K562 (cell line): ENCODE results near the gene IQCE. TPM values are rescaled to one million over a fixed set of nuclear protein-coding genes. Genes with fewer than 3 reads are reported as not detected.
A peak's percentile ranks its signal among the peaks of the same experiment; 100 is the strongest.

Source experiments
- ARID3A ChIP-seq: IDR thresholded peaks from 2 replicates; pipeline ENCODE4 v1.6.1; 2012; ENCODE audit warnings: low read depth, low read length, improper control_type of control experiment, borderline replicate concordance
- CBFA2T2 ChIP-seq: fragments of 450-650 bp; conservative IDR thresholded peaks from 2 replicates; pipeline ENCODE4 v1.6.1; 2017; ENCODE audit warnings: mild to moderate bottlenecking
- HNRNPL ChIP-seq: fragments of 200-400 bp; formaldehyde crosslinking; IDR thresholded peaks from 2 replicates; pipeline ENCODE4 v1.6.1; 2017; ENCODE audit warnings: low read depth, mild to moderate bottlenecking, low read length
- NCOA1 ChIP-seq: fragments of 450-650 bp; IDR thresholded peaks from 2 replicates; pipeline ENCODE4 v1.6.1; 2016; ENCODE audit warnings: low read depth
- NEUROD1 ChIP-seq: fragments of 150-350 bp; IDR thresholded peaks from 2 replicates; pipeline ENCODE4 v1.6.1; 2014; ENCODE audit warnings: borderline replicate concordance, low read length, low read depth; ENCODE audit not compliant: partially characterized antibody
- NR2F6 ChIP-seq: fragments of 450-650 bp; formaldehyde crosslinking; IDR thresholded peaks from 2 replicates; pipeline ENCODE4 v1.4.0; 2020; ENCODE audit warnings: mild to moderate bottlenecking
- RFX5 ChIP-seq: IDR thresholded peaks from 2 replicates; pipeline ENCODE4 v1.6.1; 2011; ENCODE audit warnings: low read depth, mild to moderate bottlenecking, improper control_type of control experiment, low read length
- SAFB2 ChIP-seq: fragments of 200-400 bp; formaldehyde crosslinking; IDR thresholded peaks from 2 replicates; pipeline ENCODE4 v1.6.1; 2018; ENCODE audit warnings: borderline replicate concordance, low read length, low read depth, moderate library complexity; ENCODE audit not compliant: severe bottlenecking
- SIN3B ChIP-seq: fragments of 450-650 bp; IDR thresholded peaks from 2 replicates; pipeline ENCODE4 v1.6.1; 2017; ENCODE audit warnings: low read depth, mild to moderate bottlenecking, moderate library complexity
- SMARCA5 ChIP-seq: fragments of 450-650 bp; IDR thresholded peaks from 2 replicates; pipeline ENCODE4 v1.6.1; 2016
- SREBF2 ChIP-seq: sonication (generic); formaldehyde crosslinking; IDR thresholded peaks from 2 replicates; pipeline ENCODE4 v1.4.0; 2020; ENCODE audit warnings: mild to moderate bottlenecking, missing genetic modification reagents
- TAF7 ChIP-seq: fragments of 450-650 bp; IDR thresholded peaks from 2 replicates; pipeline ENCODE4 v1.6.1; 2016; ENCODE audit warnings: missing genetic modification characterization, missing compliant biosample characterization
- U2AF2 ChIP-seq: fragments of 200-400 bp; formaldehyde crosslinking; optimal IDR thresholded peaks from 2 replicates; pipeline ENCODE3; 2017; ENCODE audit warnings: low read depth, mild to moderate bottlenecking, low read length
- ZBTB26 ChIP-seq: fragments of 450-650 bp; formaldehyde crosslinking; IDR thresholded peaks from 2 replicates; pipeline ENCODE4 v1.4.0; 2022; ENCODE audit warnings: missing genetic modification characterization
- ZNF121 ChIP-seq: sonication (generic); formaldehyde crosslinking; conservative IDR thresholded peaks from 2 replicates; pipeline ENCODE4 v1.8.0; 2022; ENCODE audit warnings: missing genetic modification reagents
- ZNF133 ChIP-seq: fragments of 250-450 bp; sonication (Bioruptor Pico); IDR thresholded peaks from 2 replicates; pipeline ENCODE4 v1.4.0; 2020; ENCODE audit warnings: mild to moderate bottlenecking
- ZNF134 ChIP-seq: fragments of 250-450 bp; sonication (Bioruptor Pico); conservative IDR thresholded peaks from 2 replicates; pipeline ENCODE4 v1.4.0; 2020
- ZNF699 ChIP-seq: fragments of 250-450 bp; sonication (Bioruptor Pico); IDR thresholded peaks from 2 replicates; pipeline ENCODE4 v1.8.0; 2021; ENCODE audit warnings: mild to moderate bottlenecking, moderate library complexity; ENCODE audit not compliant: insufficient replicate concordance
- ZNF707 ChIP-seq: fragments of 250-450 bp; sonication (Bioruptor Pico); conservative IDR thresholded peaks from 2 replicates; pipeline ENCODE4 v1.8.0; 2022; ENCODE audit warnings: inconsistent platforms, mild to moderate bottlenecking, moderate library complexity
- ZNF717 ChIP-seq: fragments of 250-450 bp; sonication (Bioruptor Pico); IDR thresholded peaks from 2 replicates; pipeline ENCODE4 v1.5.0; 2021
- polyA plus RNA-seq, 8 experiments: library from polyadenylated mRNA; depleted of rRNA in 4 of 8; stranded (reverse) in 5 of 8; unstranded in 3 of 8; fragments of >200 nt; fragmentation: Nextera tagmentation in 2 of 8; fragmentation: Illumina TruSeq in 1 of 8; extraction: Ambion mirVana in 2 of 8; extraction: Trizol in 1 of 8; gene quantifications; 2 replicates each; pipeline versions ENCODE4 v1.2.1 to v1.2.3, GENCODE V29; 2011 to 2014; ENCODE audit warnings: inconsistent platforms in 1 of 8, missing spikeins in 1 of 8
- total RNA-seq, 7 experiments: library from RNA; depleted of rRNA in 6 of 7; stranded (reverse); fragments of >200 nt in 6 of 7; fragmentation: Illumina TruSeq in 2 of 7; extraction: Trizol in 2 of 7; gene quantifications; 2 replicates each; pipeline versions ENCODE4 v1.2.1 to v1.2.3, GENCODE V29; 2011 to 2021; ENCODE audit warnings: low replicate concordance in 1 of 7
- TF ChIP-seq, protein P1 (sequence below): fragments of 450-650 bp; IDR thresholded peaks from 2 replicates; pipeline ENCODE4 v1.6.1; 2017; ENCODE audit warnings: mild to moderate bottlenecking, moderate library complexity
- TF ChIP-seq, protein P2 (sequence below), 2 experiments: fragments of 450-650 bp; IDR thresholded peaks; 2 replicates each; pipeline ENCODE4 v1.6.1; 2018; ENCODE audit warnings: mild to moderate bottlenecking in 2 of 2, low read depth in 1 of 2; ENCODE audit not compliant: partially characterized antibody in 2 of 2

The IQCE gene
- total and polyA plus RNA-seq, 9 of the 15 experiments (the other 6 are each of a cell fraction or from before 2014, with no cell fraction given) = 0.18 to 8.5 (median 4.2) TPM

DNA sequence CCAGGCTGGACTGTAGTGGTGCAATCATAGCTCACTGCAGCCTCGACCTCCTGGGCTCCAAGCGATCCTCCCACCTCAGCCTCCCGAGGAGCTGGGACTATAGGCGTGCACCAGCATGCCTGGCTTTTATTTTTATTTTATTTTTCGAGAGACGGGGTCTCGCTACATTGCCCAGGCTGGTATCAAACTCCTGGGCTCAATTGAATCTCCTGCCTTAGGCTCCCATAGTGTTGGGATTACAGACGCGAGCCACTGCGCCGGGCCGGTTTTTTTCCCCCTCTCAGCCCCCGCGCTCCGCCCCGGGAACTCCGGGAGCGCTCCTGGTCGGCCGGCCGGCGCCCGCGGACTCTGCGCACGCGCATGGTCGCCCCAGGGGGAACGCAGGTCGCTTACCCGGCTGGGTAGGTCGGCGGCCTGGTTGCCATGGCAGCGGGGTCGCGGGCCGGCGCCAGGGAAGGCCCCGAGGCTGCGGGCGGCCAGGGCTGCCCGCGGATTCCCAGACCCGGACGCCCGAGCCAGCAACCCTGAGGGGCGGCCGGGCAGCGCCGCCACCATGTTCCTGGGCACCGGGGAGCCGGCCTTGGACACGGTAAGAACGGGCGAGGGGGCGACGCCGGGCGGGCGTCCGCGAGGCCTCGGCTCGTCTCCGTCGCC lies at the start of gene IQCE (continued):
- TF ChIP-seq HNRNPL = peak; percentile 55; the same call in 1 of the 2 replicates
- no peak for TF ChIP-seq ZNF133 (CRISPR knock-in tag)
- TF ChIP-seq SIN3B = peak; percentile 56; the same call in 1 of the 2 replicates
- no peak for TF ChIP-seq RFX5
- TF ChIP-seq SREBF2 (CRISPR knock-in tag) = no peak
- TF ChIP-seq NEUROD1 = peak; percentile 89
- no peak for TF ChIP-seq TAF7 (tag)
- no peak for TF ChIP-seq ZNF707
- TF ChIP-seq ZBTB26 = no peak
- no peak for TF ChIP-seq ARID3A
- TF ChIP-seq SAFB2 = no peak
- TF ChIP-seq NCOA1 = no peak
- TF ChIP-seq ZNF717 (CRISPR knock-in tag) = no peak
- TF ChIP-seq ZNF121 (CRISPR knock-in tag) = peak; percentile 97
- TF ChIP-seq, protein P1, sequence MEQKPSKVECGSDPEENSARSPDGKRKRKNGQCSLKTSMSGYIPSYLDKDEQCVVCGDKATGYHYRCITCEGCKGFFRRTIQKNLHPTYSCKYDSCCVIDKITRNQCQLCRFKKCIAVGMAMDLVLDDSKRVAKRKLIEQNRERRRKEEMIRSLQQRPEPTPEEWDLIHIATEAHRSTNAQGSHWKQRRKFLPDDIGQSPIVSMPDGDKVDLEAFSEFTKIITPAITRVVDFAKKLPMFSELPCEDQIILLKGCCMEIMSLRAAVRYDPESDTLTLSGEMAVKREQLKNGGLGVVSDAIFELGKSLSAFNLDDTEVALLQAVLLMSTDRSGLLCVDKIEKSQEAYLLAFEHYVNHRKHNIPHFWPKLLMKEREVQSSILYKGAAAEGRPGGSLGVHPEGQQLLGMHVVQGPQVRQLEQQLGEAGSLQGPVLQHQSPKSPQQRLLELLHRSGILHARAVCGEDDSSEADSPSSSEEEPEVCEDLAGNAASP = no peak
- TF ChIP-seq U2AF2 = no peak
- no peak for TF ChIP-seq ZNF134
- TF ChIP-seq CBFA2T2 = no peak
- TF ChIP-seq, protein P2, sequence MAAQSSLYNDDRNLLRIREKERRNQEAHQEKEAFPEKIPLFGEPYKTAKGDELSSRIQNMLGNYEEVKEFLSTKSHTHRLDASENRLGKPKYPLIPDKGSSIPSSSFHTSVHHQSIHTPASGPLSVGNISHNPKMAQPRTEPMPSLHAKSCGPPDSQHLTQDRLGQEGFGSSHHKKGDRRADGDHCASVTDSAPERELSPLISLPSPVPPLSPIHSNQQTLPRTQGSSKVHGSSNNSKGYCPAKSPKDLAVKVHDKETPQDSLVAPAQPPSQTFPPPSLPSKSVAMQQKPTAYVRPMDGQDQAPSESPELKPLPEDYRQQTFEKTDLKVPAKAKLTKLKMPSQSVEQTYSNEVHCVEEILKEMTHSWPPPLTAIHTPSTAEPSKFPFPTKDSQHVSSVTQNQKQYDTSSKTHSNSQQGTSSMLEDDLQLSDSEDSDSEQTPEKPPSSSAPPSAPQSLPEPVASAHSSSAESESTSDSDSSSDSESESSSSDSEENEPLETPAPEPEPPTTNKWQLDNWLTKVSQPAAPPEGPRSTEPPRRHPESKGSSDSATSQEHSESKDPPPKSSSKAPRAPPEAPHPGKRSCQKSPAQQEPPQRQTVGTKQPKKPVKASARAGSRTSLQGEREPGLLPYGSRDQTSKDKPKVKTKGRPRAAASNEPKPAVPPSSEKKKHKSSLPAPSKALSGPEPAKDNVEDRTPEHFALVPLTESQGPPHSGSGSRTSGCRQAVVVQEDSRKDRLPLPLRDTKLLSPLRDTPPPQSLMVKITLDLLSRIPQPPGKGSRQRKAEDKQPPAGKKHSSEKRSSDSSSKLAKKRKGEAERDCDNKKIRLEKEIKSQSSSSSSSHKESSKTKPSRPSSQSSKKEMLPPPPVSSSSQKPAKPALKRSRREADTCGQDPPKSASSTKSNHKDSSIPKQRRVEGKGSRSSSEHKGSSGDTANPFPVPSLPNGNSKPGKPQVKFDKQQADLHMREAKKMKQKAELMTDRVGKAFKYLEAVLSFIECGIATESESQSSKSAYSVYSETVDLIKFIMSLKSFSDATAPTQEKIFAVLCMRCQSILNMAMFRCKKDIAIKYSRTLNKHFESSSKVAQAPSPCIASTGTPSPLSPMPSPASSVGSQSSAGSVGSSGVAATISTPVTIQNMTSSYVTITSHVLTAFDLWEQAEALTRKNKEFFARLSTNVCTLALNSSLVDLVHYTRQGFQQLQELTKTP (IDR thresholded peaks at IDR 0.05; ENCODE audit: low read depth in 1 of 2, partially characterized antibody in 2 of 2) = no peak
- no peak for TF ChIP-seq ZNF699
- TF ChIP-seq NR2F6 (CRISPR knock-in tag) = no peak
- TF ChIP-seq SMARCA5 = peak; percentile 88
